Measurements from ENCODE around the gene MT1E.

DNA sequence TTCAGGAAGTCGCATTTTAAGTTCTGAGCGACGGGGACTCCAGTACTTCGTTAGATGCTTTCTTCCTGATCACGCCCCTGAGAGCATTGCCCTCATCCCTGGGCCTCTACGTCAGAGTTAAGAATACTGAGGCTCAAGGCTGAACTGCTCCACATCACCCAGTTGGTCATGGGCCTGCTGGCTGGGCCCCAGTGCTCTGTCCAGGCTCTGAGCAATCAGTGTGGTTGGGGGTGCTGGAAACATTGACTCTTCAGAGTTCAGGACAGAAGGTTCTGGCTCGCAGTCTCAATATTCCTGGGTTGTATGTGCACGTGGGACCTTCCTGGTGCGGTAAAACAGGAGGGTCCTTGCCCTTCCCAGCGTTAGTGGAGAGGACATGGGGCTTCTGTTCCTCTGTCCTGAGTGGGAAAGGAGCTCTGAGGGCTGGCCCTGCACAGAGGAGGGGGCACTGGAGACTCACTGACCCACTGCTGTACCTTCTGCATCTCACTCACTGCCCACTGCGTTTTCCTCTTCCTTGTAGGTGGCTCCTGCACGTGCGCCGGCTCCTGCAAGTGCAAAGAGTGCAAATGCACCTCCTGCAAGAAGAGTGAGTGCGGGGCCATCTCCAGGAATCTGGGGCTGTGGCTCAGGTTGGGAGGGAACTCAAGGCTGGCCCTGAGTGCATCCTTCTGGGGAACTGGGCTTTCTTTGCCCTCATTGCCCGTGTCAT, 518 bp downstream of the MT1E start:
- TF ChIP-seq POLR2A (IDR thresholded peaks at IDR 0.05; ENCODE audit: borderline replicate concordance, extremely low read depth, insufficient read depth, insufficient read length) (no peak), TCF7L2 (IDR thresholded peaks at IDR 0.05; ENCODE audit: borderline replicate concordance, extremely low read depth, insufficient read depth, insufficient read length) (no peak), POLR2AphosphoS5 (IDR thresholded peaks at IDR 0.05; ENCODE audit: low read depth, low read length) (no peak), EZH2 (IDR thresholded peaks at IDR 0.05) (no peak), ATF3 (IDR thresholded peaks at IDR 0.05) (no peak)
- TF ChIP-seq, protein P1, sequence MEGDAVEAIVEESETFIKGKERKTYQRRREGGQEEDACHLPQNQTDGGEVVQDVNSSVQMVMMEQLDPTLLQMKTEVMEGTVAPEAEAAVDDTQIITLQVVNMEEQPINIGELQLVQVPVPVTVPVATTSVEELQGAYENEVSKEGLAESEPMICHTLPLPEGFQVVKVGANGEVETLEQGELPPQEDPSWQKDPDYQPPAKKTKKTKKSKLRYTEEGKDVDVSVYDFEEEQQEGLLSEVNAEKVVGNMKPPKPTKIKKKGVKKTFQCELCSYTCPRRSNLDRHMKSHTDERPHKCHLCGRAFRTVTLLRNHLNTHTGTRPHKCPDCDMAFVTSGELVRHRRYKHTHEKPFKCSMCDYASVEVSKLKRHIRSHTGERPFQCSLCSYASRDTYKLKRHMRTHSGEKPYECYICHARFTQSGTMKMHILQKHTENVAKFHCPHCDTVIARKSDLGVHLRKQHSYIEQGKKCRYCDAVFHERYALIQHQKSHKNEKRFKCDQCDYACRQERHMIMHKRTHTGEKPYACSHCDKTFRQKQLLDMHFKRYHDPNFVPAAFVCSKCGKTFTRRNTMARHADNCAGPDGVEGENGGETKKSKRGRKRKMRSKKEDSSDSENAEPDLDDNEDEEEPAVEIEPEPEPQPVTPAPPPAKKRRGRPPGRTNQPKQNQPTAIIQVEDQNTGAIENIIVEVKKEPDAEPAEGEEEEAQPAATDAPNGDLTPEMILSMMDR (IDR thresholded peaks at IDR 0.05 in 2 of 3, conservative IDR thresholded peaks at IDR 0.05 in 1 of 3; ENCODE audit: borderline replicate concordance in 1 of 3, insufficient read depth in 1 of 3, low read depth in 2 of 3, low read length in 2 of 3), result no peak
- TF ChIP-seq, protein P2, sequence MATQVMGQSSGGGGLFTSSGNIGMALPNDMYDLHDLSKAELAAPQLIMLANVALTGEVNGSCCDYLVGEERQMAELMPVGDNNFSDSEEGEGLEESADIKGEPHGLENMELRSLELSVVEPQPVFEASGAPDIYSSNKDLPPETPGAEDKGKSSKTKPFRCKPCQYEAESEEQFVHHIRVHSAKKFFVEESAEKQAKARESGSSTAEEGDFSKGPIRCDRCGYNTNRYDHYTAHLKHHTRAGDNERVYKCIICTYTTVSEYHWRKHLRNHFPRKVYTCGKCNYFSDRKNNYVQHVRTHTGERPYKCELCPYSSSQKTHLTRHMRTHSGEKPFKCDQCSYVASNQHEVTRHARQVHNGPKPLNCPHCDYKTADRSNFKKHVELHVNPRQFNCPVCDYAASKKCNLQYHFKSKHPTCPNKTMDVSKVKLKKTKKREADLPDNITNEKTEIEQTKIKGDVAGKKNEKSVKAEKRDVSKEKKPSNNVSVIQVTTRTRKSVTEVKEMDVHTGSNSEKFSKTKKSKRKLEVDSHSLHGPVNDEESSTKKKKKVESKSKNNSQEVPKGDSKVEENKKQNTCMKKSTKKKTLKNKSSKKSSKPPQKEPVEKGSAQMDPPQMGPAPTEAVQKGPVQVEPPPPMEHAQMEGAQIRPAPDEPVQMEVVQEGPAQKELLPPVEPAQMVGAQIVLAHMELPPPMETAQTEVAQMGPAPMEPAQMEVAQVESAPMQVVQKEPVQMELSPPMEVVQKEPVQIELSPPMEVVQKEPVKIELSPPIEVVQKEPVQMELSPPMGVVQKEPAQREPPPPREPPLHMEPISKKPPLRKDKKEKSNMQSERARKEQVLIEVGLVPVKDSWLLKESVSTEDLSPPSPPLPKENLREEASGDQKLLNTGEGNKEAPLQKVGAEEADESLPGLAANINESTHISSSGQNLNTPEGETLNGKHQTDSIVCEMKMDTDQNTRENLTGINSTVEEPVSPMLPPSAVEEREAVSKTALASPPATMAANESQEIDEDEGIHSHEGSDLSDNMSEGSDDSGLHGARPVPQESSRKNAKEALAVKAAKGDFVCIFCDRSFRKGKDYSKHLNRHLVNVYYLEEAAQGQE (IDR thresholded peaks at IDR 0.05; ENCODE audit: low read depth), result no peak
